Measurements from ENCODE around the gene VAV2. TPM values are rescaled to one million over a fixed set of nuclear protein-coding genes. Genes with fewer than 3 reads are reported as not detected.

The VAV2 gene
- total and polyA plus RNA-seq, 4 donors, result 4.9 to 26.4 (median 17.0) TPM

GRCh38 chr9:133787754-133788025 is 204.4 kb downstream of the VAV2 start:
- H3K27me3 ChIP-seq (ENCODE audit: control insufficient read depth in 4 of 4, insufficient read depth in 4 of 4, low read length in 3 of 4), result no peaks in the 10 kb centered on the region

DNA sequence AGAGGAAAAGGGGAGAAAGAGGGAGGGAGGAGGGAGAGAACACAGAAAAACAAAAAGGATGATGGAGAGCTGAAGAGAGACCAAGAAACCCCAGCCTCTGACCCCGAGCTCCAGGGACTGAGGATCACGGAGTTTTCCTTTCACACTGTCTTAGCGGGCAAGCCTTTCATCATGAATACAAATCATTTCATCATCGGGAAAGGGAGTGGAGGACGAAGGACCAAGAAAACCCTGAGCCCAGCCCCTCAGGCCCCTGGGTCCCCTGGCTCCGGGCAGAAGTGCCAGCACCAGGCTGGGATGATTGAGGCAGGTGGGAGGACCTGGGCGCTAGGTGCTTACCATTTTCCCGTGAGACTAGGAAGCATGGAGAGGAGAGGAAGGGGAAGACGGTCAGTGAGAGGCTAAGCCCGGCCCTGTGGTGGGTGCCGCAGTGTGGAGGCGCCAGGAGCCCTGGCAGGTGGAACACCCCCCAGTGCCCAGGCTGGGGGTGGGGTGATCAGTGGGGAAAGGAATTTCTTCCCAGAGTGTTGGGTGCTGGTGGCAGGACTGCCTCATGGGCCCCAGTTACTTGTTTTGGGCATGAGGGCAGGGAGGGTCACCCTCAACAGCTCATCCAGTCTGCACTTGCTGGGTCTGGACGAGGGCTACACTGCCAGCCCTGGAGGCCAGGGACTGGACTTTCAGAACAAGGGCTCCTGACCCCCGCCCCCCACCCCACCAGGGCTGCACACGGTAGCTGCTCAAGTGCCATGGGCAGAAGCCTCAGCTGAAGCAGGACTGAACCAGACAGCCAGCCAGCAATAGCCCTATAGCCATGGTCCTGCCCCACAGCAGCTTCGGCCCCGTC is 205.0 kb downstream of the VAV2 start:
- H3K9ac ChIP-seq (ENCODE audit: low read depth in 1 of 2, low read length in 2 of 2), result no peak overlapping the region
- peaks cover 1 to 32% (median 10%) of the 10 kb centered on the region in 4 donors for H3K36me3 ChIP-seq (ENCODE audit: control insufficient read depth in 4 of 4, insufficient read depth in 3 of 4, low read depth in 1 of 4, low read length in 3 of 4)
- H3K9me3 ChIP-seq (ENCODE audit: control insufficient read depth in 4 of 4, low read length in 3 of 4), result no peaks in the 10 kb centered on the region
- WGBS, result 82% methylated on average over 17 of the region's 17 CpGs
- no peak overlapping the region for H3K4me3 ChIP-seq (ENCODE audit: low read depth in 1 of 3, low read length in 3 of 3)
- DNase-seq (ENCODE audit: low spot score), result no peak
- no peak overlapping the region for H3K27ac ChIP-seq (ENCODE audit: low read depth in 1 of 2, low read length in 2 of 2)
- H3K4me1 ChIP-seq (ENCODE audit: control insufficient read depth in 4 of 4, insufficient read depth in 4 of 4, low read length in 3 of 4), result peaks cover 9 to 24% (median 18%) of the 10 kb centered on the region in 4 donors
- H3K27me3 ChIP-seq (ENCODE audit: control insufficient read depth in 4 of 4, insufficient read depth in 4 of 4, low read length in 3 of 4), result no peaks in the 10 kb centered on the region
- no peak for TF ChIP-seq SP1 (IDR thresholded peaks at IDR 0.05)
- TF ChIP-seq, protein P1, sequence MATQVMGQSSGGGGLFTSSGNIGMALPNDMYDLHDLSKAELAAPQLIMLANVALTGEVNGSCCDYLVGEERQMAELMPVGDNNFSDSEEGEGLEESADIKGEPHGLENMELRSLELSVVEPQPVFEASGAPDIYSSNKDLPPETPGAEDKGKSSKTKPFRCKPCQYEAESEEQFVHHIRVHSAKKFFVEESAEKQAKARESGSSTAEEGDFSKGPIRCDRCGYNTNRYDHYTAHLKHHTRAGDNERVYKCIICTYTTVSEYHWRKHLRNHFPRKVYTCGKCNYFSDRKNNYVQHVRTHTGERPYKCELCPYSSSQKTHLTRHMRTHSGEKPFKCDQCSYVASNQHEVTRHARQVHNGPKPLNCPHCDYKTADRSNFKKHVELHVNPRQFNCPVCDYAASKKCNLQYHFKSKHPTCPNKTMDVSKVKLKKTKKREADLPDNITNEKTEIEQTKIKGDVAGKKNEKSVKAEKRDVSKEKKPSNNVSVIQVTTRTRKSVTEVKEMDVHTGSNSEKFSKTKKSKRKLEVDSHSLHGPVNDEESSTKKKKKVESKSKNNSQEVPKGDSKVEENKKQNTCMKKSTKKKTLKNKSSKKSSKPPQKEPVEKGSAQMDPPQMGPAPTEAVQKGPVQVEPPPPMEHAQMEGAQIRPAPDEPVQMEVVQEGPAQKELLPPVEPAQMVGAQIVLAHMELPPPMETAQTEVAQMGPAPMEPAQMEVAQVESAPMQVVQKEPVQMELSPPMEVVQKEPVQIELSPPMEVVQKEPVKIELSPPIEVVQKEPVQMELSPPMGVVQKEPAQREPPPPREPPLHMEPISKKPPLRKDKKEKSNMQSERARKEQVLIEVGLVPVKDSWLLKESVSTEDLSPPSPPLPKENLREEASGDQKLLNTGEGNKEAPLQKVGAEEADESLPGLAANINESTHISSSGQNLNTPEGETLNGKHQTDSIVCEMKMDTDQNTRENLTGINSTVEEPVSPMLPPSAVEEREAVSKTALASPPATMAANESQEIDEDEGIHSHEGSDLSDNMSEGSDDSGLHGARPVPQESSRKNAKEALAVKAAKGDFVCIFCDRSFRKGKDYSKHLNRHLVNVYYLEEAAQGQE (IDR thresholded peaks at IDR 0.05), result no peak
- TF ChIP-seq HNF4G (IDR thresholded peaks at IDR 0.05), result no peak

More at GRCh38 chr9:133787754-133788025, 204.4 kb downstream of the VAV2 start:
- H3K4me3 ChIP-seq (ENCODE audit: low read depth in 1 of 3, low read length in 3 of 3), result no peak overlapping the region
- H3K9ac ChIP-seq (ENCODE audit: low read depth in 1 of 2, low read length in 2 of 2), result no peak overlapping the region
- TF ChIP-seq GABPA (IDR thresholded peaks at IDR 0.05 in 1 of 2, conservative IDR thresholded peaks at IDR 0.05 in 1 of 2), result no peak
- TF ChIP-seq FOXA2 (IDR thresholded peaks at IDR 0.05), result no peak
- TF ChIP-seq RAD21 (IDR thresholded peaks at IDR 0.05), result no peak
- H3K4me1 ChIP-seq (ENCODE audit: control insufficient read depth in 4 of 4, insufficient read depth in 4 of 4, low read length in 3 of 4), result peaks cover 9 to 24% (median 18%) of the 10 kb centered on the region in 4 donors
- no peak overlapping the region for H3K27ac ChIP-seq (ENCODE audit: low read depth in 1 of 2, low read length in 2 of 2)
- H3K36me3 ChIP-seq (ENCODE audit: control insufficient read depth in 4 of 4, insufficient read depth in 3 of 4, low read depth in 1 of 4, low read length in 3 of 4), result peaks cover 1 to 32% (median 10%) of the 10 kb centered on the region in 4 donors
- no peaks in the 10 kb centered on the region for H3K9me3 ChIP-seq (ENCODE audit: control insufficient read depth in 4 of 4, low read length in 3 of 4)
- 83% methylated on average over 5 of the region's 5 CpGs for WGBS
- peak; percentile 58 for DNase-seq (ENCODE audit: low spot score)

- Histone ChIP-seq H3K9me3 (ENCODE audit: control insufficient read depth in 4 of 4, low read length in 3 of 4) (no peaks in the 10 kb centered on the region), H3K9ac (ENCODE audit: low read depth in 1 of 2, low read length in 2 of 2) (no peak overlapping the region), H3K4me1 (ENCODE audit: control insufficient read depth in 4 of 4, insufficient read depth in 4 of 4, low read length in 3 of 4) (peaks cover 9 to 24% (median 18%) of the 10 kb centered on the region in 4 donors), H3K27me3 (ENCODE audit: control insufficient read depth in 4 of 4, insufficient read depth in 4 of 4, low read length in 3 of 4) (no peaks in the 10 kb centered on the region), H3K4me3 (ENCODE audit: low read depth in 1 of 3, low read length in 3 of 3) (no peak overlapping the region), H3K36me3 (ENCODE audit: control insufficient read depth in 4 of 4, insufficient read depth in 3 of 4, low read depth in 1 of 4, low read length in 3 of 4) (peaks cover 1 to 35% (median 10%) of the 10 kb centered on the region in 4 donors), H3K27ac (ENCODE audit: low read depth in 1 of 2, low read length in 2 of 2) (no peak overlapping the region)
- no peak for DNase-seq (ENCODE audit: low spot score)
- 88% methylated on average over 11 of the region's 11 CpGs for WGBS
- no peak for TF ChIP-seq YY1 (IDR thresholded peaks at IDR 0.05)
- no peak for TF ChIP-seq HNF4A (conservative IDR thresholded peaks at IDR 0.05)
- no peak for TF ChIP-seq EGR1 (IDR thresholded peaks at IDR 0.05; ENCODE audit: low read depth in 2 of 2)
- TF ChIP-seq, protein P1 (IDR thresholded peaks at IDR 0.05), result no peak
- TF ChIP-seq HNF4G (IDR thresholded peaks at IDR 0.05), result no peak
- TF ChIP-seq FOXA2 (IDR thresholded peaks at IDR 0.05), result no peak
- TF ChIP-seq NR2F2 (IDR thresholded peaks at IDR 0.05), result no peak
- TF ChIP-seq RAD21 (IDR thresholded peaks at IDR 0.05), result no peak
- no peak for TF ChIP-seq RXRA (IDR thresholded peaks at IDR 0.05)
- TF ChIP-seq TAF1 (conservative IDR thresholded peaks at IDR 0.05), result no peak
- no peak for TF ChIP-seq FOXA1 (IDR thresholded peaks at IDR 0.05)
- TF ChIP-seq CTCF (IDR thresholded peaks at IDR 0.05; ENCODE audit: low read depth, low read length, missing input control), result no peak
- TF ChIP-seq, protein P2, sequence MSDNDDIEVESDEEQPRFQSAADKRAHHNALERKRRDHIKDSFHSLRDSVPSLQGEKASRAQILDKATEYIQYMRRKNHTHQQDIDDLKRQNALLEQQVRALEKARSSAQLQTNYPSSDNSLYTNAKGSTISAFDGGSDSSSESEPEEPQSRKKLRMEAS (IDR thresholded peaks at IDR 0.05), result no peak
- no peak for TF ChIP-seq ATF3 (IDR thresholded peaks at IDR 0.05)
- TF ChIP-seq JUND (IDR thresholded peaks at IDR 0.05), result no peak
- TF ChIP-seq GABPA (IDR thresholded peaks at IDR 0.05 in 1 of 2, conservative IDR thresholded peaks at IDR 0.05 in 1 of 2), result no peak
- TF ChIP-seq SP1 (IDR thresholded peaks at IDR 0.05), result no peak
These were observed 205.8 kb downstream of the VAV2 start for GRCh38 chr9:133786371-133786753.
